T follicular helper cell (primary cell): ENCODE data around the gene ARID5A.
A peak's percentile ranks its signal among the peaks of the same experiment; 100 is the strongest.

ENCODE experiments used
- DNase-seq: peaks from one replicate; pipeline ENCODE4 v3.0.0-alpha.2; 2020; ENCODE audit warnings: low read depth

Gene ARID5A

DNA sequence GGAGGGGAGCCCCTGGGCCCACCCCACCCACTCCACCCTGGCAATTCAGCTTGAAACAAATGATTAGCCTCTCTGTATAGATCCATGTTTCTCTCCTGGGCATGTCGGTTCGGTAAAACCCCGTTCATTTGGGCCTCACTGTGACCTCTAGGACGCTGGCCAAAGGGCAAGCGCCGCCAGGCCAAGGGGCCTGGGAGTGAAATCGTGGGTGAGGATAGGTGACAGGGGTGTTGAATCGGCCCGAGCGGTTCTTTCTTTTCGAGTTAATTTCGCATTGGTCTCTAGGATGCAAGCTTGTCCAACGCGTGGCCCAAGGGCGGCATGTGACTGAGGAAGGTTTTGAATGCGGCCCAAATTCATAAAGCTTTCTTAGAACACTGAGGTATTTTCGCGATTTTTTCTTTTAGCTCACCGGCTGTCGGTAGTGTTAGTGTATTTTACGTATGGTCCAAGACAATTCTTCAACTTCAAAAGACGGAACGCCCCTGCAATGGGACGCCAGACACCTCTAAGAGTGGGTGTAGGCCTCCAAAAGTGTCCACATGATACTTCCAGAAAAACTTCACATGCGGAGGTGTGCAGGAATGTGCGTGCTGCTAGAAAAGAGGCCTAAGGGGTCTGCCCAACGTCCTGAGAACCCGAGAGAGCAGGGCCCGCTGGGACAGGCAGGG, 9.8 kb upstream of the ARID5A start:
- DNase-seq, result no peak

DNA sequence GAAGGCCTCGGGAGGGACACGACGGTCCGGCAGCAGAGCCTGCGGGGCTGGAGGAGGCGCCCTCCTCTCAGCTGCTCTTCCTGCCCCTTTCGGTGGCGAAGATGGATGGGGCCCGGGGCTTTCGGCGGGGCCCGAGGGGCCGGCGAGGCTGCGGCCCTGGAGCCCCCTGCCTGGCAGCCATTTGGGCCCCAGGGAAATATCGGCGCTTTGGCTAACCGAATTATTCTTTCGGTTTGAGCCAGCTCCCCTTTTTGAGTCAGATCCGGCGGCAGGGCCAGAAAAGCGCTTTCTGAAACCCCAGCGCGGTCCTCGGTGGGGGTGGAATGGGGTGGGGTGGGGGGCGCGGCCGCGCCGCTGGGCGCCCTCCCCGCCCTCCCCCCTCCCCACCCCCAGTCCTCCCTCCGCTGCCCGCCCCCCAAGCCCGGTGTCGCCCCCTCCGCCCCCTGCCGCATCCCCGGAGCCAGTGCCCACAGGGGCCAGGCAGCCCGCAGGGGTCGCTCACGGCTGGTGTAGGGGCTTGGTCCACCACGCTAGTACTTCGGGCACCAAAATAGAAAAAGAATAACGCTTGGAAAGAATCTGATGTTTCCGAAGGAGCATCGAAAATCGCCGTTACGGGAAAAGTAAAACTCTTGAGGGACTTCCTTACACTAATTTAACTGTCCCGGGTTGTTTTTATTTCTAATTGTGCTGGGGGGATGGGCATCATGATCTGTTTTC, 9.1 kb upstream of the ARID5A start:
- no peak for DNase-seq

DNA sequence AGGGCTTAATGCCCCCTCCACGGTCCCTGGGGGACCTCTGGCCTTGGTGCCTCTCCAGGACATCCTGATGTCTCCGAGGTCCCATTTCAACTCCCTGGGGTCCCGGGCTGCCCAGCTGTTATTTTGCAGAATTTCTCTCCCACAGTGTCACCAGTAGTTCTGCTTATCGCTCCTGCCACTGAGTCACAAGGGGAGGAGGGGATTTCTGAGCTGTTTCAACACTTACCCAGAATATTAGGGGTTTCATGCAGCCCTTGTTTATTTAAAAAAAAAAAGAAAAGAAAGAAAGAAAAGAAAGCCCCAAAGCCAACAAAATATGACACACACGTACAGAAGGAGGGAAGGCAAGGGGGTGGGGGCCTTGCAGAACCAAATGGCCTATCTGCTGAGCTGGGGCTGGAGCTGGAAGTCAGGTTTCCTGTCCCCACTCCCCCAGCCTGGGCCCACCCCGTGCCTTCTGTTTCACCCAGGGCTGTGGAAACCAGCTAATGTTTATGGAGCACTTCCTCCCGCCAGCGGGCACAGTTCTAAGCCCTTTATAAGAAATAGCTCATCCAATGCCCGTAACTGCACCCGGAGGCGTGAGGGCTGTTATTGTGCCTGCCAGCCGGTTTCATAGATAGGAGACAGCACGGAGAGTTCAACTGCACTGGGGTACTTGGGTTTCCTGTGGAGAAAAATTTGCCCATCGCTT, 8.4 kb upstream of the ARID5A start:
- no peak for DNase-seq

DNA sequence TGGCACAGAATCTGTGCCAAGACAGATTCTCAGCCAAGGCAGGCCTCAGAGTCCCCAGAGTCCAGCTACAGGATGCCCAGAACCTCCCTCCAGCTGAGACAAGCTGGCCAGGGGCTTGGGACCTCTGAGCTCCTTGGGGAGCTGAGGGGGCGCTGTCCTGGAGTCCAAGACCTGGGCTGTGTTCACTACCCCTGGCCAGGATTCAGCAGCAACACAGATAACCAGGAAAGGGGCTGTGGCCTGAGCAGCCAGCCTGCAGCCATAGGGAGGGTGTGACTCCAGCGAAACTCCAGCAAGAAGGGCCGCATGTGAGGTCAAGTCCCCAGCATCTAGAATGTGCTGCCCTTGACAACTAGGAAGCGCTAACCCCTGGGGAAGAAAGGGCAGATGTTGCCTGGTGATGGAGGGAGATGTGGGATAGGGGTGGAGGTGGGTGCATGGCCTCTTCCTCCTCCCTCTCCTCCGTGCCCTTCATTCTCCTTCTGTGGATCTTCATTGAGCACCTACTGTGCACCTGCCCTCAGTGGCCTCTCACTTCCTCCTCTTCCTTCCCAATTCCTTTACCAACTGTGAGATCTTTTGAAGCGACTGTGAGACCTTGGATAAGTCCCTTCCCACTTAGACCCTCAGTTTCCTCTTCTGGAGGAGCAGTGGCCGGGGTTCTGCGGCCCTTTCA, 7.7 kb upstream of the ARID5A start:
- DNase-seq, result no peak

DNA sequence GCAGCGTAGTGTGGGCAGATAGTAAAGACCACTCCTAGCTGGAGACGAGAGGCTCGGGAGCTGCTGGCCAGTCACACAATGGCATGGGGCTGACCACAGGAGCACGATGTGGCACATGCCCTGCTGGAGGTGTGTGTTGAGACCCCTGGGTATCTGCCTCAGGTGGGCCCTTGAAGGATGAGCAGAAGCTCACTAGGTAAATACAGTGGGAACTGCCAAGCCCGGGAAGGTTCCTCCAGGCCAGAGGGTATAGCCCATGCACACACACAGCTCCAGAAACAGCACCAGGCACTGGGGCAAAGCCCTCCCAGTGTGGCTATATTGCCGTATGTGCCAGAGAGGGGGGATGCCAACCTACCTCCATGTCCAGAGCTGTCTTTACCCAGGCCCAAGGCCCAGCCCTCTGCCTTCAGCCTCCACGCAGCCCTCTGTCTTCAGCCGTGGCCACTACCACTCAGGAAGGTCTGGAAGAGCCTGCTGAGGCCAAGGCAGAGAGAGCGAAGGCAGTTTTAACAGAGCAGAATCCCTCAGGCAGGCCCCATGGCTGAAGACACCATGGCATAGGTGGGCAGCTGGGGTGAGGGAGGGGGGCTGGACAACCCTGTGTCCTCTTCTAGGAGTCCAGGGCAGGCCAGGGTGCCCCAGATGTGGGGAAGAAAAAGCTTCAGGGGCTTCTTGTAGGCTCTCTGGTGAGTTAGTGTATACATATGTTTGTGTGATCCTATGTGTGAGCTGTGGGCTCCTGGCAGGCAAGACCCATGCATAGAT, 7.0 kb upstream of the ARID5A start:
- DNase-seq, result no peak

DNA sequence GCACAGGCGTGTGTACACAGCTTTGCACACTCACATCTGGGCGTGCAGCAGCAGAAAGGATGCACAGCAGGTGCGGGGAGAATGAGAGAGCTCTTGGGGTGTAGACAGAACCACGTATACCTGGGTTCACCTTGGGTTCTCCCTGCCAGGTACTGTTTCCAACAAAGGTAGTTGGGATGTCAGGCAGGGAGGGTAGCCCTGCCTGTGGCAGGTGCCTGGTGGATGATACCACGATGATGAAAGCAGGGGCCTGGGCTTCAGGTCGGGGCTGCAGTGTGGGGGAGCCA, 6.5 kb upstream of the ARID5A start:
- no peak for DNase-seq

DNA sequence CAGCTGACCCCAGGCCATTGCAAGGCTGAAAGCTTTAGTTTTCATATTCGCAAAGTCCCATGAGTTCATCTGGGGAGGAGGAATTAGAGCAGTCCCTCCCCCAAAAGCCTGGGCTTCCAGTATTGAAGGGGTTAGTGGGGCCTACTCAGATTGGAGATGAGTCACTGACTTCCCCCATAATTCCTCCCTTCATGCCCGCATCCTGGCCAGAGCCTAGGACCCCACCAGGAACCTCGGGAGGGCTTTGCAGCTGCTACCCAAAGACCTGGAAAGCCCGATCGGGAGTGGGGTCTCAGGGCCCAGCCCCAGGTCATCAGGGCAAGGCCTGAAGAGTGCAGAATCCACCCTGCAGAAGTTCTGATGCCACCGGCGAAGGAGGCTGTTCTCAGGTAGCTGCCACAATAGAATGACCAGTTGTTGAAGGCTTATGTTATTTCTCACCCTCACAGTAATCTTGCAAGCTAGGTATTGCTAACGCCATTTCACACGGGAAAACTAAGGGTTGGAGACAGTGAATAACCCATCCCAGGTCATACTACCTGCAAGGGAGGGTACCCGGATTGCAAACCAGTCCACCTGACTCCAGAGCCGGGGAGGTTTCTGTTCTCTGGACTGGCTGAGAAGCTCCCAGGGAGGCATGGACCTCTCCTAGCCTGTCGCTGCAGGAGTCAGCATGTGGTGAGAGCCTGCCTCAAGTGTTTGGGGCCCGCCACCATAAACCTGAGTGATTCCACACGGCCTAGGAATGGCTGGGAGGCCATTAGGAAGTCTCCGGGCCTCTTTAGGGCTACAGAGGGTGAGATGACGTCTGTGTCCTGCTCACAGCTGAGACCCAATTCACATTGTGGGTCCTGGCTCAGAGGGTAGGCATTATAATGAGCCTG, 5.8 kb upstream of the ARID5A start:
- DNase-seq, result no peak

DNA sequence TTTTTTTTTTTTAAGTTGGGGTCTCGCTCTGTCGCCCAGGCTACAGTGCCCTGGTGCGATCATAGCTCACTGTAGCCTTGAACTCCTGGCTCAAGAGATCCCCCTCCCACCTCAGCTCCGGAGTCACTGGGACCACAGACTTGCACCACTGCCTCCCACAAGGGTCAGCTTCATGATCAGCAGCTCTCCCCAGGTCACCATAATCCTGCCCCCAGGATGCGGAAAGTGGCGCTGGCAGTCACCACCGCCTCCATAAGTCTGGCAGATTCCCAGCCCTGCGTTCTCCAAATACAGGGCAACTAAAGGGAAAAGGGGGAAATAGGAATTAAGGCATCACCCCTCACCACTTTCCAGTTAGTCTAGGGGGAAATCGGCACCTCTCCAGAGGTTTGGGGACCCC, 5.2 kb upstream of the ARID5A start:
- DNase-seq, result no peak

DNA sequence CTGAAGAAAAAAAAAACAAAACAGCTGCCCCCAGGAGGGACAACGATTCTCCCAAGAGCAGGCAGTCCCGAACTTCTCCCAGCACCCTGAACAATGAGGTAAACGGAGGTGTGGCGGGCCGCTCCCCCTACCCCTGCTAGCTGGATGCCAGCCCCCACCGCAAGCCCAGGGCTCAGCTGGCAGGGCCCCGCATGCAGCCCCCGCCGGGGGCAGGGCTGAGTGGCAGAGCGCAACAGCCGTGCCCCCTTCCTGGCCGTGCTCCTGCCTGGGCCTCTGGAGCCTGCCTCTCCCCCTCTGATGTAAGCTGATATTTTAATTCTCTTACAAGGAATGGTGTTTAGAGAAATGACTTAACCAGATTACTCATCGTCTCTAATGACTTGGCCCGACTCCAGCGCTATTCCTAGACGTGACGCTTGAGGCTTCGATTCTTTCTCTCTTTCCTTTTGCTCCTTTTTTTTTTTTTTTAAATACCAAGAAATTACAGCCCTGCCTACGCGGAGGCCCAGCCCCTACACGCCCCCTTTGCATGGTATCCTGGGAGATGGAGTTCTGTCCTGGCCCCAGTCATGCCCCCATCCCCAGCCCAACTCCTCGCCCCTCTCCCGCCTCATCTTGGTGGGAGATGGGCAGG, 4.6 kb upstream of the ARID5A start:
- DNase-seq, result peak; percentile 89

DNA sequence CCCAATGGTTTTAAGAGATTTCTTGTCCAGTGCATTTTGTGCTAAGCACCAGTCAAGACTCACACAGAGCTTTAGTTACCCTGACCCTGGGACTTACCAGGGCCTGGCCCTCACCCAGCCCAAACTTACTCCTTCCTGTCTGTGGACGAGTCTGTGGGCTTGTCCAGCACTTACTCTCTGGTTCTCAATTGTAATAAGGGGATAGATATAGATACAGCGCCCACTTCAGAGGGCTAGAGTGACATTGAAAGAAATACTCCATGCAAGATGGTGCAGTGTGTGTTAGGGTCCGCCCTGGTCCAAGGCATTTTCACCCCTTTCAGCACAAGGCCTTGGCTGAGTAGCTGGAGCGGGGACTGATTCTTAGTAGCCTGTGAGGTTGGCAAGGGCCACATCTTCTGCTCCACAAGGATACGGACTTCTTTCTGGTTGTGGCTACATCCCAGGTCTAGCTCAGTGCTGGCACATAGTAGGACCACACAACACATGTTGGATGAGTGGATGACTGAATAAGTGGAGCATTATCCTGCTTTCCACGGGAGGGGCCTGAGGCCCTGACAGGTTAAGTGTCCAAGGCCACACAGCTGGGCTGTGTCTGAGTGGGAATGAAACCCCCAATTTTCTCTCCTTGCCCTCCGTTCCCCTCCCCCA, 3.8 kb upstream of the ARID5A start:
- no peak for DNase-seq

DNA sequence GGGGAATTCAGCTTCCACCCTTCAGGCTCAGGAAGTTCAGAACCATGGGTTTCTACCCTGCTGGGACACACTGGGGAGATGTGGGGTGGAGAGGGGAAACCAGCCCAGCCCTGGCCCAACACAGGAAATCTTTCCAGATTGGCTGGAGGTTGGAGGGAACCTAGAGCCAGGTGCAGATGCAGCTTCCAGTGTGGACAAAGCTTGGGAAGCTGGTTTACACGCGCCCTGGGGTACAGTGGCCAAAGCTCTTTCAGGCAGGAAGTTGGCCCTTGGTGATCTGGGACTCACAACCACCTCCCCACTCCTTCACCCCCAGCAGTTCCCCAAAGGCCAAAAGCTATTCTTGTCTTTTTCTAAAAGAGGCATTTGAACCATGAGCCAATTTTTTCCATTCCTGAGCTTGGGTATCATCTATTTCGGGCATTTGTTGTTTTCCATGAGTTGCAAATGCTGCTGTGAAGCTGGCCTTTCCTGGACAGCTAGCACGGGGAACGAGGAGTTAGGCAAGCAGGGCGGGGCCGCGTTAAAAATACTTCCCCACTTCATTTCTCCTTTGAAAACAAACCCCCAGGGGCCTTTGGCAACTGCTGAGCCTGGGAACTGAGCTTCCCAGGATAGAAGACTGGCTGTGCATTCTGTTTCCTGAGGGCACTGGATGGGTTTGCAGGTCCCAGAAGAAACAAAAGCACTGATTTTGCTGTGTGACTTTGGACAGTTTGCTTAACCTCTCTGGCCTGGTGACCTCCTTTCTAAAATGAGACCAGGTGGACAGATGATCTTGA, 3.1 kb upstream of the ARID5A start:
- no peak for DNase-seq

DNA sequence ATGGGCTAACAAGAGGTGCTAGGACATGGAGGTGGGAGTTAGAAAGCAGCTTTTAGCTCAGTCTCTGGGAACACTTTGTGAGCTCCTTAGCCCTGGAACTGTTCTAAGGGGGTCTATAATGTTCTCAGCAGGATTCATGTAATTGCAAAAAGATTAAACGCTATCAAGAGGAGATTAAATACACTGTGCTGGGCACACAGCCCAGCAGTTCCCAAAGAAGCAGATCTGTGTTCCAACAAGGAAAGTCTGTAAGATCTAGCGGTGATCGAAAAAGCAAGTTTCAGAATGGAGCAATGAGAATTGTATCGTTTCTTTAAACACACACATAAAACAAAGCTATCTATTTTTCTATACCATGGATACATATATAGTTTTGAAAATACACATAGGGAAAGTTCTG, 2.4 kb upstream of the ARID5A start:
- DNase-seq, result no peak

DNA sequence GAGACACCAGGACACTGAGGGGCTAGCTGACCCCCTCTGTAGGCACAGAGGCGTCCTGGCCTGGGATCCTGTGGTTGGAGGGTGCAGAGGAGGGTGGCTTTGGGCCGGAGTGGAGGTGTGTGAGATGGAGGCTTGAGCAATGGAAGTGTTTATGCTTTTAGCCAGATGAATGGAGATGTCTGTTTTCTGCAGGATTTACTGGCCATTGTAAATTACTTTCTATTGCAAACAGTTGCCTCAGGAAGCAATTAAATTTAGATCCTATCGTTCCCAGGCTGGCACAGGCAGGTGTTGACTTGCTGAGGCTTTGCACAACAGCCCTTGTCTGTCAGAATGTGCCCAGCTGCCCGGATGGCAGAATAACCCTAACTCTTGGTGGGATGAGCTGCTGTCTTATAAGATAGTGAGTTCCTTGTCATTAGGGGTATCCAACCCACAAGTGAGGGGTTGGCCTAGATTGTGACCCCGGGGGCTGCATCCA, 1.8 kb upstream of the ARID5A start:
- no peak for DNase-seq

DNA sequence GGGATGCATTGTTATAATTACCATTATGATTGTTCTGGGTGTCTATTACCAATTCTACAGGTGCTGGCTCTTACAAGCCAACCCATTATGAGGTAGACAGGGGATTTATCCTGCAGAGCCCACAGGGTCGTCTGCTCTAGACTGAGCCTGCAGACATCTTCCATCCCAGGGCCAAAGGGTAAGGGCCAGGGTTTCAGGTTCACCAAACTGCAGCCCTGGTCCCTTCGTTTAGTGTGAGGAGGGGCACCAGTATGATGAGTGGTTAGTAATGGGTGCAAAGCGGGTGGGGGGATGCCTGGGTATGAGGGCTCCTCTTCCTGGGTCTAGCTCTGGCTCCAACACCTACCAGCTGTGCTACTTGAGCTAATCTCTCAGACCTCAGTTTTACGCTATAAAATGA, 1.2 kb upstream of the ARID5A start:
- DNase-seq, result no peak

DNA sequence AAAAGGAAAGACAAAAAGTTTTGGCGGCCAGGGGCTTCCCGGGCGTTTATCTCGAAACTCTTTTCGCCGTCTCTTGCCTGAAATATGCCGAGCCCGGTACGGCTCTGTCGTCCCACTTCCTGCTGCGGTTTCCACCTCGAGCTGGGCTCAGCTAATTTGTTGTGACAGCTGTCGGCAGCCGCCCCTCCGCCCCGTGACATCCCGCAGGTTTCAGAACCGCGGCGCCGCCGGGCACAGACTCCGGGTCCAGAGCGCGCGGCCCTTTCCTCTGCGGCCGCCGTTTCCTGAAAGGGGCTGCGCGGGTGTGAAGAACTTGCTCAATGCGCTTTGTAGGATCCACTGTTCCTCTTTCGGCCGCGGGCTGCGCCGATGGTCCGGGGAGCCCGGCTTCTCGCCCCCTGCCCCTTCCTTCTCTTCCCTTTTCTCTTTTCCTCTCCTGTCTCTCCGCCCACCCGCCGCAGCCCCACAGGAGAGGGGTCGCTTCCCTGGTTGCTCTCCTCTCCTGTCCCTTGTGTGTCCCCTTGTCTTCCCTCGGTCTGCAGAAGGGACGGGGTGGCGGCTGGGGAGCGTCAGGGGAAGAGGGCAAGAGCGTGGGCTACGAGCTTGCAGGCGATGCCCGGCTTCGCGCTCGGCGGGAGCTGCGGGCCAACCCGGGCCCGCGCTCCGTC, 648 bp downstream of the ARID5A start:
- peak; percentile 85 for DNase-seq

DNA sequence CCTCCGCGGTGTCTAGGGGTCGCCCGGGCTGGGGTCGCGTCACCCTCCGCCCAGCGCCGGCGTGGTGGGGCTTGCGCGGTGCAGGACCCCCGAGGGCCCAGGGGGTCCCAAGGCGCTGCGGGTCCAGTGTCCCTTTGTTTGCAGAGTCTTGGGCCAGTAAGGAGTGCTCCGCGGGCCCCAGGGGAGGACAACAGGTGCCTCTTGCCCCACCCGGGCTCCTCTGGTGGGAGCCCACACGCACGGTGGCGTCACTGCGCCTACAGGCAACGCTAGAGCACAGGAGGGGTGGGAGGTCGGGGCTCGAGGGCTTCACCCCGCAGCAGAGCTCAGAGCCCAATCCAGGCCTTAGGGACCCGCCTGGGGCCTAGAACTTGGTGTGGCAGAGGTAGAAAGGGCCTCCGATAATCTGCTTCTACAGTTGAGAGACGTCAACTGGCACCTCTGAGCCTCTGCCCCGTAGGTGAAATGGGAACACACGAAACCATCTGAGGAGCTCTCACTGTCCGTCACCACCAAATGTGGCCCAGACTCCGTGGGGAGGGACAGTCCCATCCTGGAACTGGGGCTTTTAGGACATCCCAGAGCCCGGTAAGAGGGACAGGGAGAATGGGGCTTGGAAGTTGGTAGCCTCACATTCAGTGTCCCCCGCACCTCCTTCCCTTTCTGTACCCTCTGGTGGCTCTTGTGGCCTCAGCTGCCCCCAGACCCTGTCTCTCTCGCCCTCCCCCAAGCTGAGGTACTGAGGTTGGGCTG, 1.4 kb downstream of the ARID5A start:
- DNase-seq, result peak; percentile 67

DNA sequence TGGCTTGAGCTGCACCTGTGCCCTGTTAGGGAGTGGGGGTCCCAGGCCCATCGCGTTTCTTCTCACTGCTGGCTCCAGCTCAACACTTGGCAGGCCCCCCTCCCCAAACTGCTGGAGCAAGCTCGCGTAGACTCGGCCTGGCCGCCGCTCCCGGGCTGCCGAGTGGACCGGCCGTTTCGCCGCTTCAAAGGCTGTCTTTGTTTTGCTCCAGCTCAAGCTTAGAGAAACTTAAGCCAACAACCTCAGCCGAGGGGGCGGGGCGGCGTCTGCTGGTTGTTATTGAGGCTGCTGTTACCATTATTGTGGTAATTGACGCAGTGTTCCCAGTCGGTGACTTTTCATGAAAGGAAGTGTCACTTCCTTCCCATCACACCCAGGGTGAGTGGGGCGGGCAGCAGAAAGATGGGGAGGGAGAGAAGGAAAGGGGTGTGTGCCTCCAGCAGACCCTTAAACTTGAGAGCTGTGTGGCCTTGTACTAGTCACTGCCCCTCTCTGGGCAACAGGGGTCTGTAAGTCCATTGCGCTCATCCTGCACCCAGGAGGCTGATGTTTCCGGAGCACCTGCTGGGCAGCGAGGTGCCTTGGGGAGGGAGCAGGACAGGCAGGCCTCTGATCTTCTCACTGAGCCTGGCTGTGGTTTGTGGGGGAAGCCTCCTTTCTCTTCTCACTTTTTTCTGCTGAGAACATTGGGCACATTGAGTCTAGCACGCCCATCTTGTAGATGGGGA, 2.1 kb downstream of the ARID5A start:
- DNase-seq, result peak; percentile 88
